ENCODE results near the gene LDLRAD3.

The LDLRAD3 gene

DNA sequence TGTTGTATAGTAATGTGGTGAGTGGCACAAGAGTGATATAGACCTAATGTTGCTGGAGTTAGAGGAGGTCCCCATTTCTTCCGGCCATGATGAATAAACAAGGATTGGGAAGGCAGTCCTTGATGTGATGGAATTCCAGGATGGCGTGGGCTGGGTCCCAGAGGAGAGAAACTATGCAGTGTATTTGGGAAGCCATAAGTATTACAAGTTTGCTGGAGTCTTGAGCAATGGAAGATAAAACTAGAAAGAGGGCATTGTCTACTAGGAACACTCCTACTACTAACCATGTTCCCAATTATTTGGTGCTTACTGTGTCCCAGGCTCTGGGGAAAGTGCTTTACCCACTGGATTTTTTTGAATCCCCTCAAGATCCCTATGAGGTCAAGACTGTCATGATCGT is 20.0 kb downstream of the LDLRAD3 start:
- DNase-seq: no peak

DNA sequence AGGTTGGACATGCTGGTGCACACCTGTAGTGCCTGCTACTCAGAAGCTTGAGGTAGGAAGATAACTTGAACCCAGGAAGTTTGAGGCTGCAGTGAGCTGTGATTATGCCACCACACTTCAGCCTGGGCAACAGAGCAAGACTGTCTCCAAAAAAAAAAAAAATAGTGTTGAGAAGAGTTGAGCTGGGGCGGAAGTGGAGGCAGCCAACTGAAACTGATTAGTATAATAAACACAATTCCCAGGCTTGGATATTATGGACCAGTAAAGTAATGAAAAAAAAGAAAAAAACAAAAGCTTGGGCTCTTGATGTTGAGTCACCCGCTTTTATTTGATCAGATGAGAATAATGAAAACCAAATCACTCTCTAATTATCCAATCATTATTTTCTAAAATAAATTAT is 21.0 kb downstream of the LDLRAD3 start:
- DNase-seq: no peak

DNA sequence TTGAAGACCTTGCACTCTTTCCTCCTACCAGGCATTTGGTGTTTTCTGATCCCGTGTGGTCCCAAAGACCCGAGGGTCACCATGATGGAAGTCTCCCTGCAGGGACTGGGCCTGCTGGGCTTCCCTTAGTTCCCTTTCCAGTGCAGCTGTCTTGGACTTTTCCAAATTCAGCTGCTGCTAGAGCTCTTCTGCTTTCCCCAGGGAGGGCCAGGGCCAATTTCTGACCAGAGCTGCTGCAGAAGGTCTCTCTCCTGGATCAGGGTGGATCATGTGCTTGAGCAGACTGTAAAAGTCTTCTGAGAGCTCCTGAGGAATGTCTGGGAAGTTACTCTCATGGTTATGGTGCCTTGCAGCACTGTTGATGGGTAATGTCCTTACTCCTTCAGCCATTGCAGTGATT is 23.2 kb downstream of the LDLRAD3 start:
- no peak for DNase-seq

DNA sequence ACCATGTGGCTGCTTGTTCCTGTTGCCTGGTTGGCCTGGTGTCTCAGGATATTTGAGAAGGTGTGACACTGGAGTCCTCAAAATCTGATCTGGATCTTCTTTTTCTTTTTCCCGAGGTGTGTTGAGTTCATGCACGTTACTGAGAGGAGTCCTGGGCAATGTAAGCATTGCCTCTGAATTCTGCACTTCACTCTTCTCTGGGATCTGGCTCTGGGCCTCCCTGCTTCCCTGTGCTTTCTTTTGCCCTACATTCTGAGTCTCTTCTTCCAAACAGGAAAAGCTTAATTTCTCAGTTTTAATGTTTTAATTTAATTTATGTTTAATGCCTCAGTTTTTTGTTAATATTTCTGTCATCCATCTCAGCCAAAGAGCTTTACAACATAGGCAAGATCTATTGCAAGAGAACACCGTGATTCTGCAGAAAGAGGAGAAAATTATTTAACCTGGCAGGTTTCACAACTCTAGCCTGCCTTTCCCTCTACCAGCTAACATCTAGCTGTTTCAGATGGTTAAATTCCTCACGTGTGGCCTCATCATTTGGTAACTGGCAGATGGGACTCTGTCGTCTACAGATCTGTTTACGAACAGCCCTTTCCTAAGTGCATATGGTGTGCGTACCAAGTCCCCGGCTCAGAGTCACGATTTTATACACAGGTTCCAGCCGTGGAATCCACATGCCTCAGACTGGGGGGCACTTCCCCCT is 24.7 kb downstream of the LDLRAD3 start:
- no peak for DNase-seq

DNA sequence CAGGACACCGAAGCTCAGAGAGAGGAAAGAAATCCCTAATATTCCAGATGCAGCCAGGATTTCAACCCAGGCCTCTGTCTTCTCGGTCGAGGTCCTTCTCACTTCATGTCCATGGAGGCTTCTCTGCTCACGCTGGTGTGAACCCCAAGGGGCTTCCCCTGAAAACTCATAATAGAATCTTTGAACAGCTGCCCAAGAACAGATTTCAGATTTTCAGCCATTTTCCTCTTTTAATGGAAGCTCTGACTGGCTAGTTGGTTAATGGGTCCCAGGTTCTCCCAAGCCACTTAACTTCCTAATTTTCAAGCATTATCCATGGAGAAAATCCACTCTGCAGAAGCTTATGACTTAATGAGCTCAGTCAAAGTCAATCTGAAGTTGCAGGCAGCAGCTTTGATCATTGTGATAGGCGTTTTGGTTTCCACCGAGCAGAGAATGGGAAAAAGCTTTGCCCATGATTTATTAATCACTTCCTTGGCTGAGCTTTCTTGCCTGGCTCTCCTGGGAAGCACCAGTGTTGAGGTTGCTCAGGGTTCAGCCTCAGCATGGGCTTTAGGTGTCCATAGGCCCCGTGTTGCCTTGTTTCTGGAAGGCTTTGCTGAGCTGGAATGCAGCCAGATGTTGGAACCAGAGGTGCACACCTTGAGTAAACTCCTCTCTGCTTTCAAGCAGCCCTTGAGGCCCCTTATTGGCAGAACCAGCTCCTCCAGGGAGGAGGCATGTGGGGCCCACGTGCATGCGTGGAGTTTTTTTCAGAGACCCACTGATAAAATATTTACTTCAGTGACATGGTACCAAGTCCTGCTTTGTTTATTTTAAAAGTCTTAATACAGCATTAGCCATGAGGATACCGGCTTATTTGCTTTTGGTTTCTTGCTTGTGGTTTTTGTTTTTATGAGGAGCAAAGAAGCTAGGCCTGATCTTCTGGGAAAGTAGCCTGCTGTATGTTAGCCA is 25.5 kb downstream of the LDLRAD3 start:
- DNase-seq: no peak

DNA sequence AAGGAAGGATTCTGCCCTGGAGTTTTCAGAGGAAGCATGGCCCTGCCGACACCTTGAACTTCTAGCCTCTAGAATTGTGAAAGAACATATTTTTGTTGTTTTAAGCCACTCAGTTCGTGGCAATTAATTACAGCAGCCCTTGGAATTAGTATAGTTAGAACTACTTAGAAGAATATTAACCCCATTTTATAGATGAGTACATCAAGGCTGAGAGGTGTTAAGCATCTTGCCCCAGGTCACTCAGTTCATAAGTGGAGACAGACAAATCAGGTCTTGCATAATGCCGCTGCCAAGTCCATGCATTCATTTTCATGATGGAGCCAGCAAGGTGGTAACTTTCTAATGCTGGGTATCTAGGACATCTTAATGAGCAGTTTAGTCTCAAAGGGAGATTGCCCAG is 26.6 kb downstream of the LDLRAD3 start:
- no peak for DNase-seq

DNA sequence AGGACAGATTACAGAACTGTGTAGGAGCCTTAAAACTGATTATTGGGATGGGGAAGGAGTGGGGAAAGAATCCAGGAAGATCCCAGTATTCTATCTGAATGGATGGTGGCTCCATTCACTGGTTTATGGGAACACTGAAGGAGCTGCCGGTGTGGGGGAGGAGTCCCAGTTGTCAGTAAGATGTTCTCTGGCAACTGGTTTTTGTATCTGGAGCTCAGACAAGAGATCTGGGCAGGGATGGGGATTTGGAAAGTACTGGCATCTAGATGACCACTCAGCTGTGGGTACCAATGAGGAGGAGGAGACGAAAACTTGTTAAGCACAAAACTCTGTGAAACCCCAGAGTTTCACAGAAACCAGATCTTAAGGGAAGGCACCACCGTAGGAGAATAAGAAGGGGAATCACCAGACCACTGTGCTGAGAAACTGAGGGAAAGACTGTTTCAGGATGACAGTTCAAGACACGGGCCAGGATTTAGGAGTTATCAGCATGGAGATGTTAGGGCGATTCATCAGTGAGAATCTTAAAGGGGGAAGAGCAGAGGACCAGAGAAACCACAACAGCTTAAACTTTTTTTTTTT is 28.1 kb downstream of the LDLRAD3 start:
- peak; percentile 37 for DNase-seq

DNA sequence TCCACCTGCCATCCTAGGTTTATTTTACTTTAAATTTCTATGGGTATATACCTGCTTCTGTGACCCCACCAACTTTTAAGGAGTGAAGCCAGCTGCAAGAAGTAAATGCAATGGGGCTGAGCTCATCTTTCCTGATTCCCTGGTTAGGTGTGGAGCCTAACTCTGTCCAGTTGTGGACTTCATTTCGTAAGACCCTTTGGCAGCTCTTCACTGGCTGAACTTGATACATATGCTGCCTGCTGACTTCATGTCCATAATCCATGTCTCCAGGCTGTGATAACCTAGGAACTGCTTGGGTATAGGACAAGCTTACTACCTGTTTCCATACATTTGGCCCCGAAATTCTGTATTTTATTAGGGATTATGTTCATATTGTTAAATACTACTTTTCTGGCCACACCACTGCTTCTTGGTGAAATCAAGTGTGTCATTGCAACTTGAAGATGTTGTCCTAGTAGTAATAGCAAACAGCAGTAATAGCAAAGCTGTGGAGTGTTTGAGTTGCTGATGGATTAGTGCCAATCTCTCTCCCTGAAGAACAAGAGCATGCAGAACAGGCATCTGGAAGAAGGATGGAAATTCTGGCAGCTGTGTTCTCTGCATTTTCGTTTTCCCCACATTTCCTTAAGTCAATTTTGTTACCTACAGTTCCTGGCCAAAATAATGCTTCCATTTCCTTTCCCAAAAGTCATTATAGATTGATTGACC is 31.2 kb downstream of the LDLRAD3 start:
- DNase-seq: no peak

DNA sequence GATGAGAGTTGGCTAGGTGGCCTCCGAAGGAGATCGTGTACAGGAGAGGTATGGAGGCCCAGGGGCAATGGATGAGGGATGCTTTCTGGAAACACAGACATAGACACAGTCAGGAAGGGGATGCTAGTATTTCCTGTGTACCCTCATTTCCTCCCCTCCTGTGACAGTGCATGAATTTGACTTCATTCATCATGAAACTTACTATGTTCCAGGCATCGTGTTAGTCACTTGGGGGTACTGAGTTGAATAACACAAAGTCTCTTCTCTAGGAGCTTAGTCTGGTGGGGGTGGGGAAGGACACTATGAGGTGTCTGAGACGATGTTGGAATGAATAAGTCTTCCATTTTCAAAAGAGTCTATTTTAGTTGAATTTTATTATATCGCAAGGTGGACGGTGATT is 32.6 kb downstream of the LDLRAD3 start:
- no peak for DNase-seq

DNA sequence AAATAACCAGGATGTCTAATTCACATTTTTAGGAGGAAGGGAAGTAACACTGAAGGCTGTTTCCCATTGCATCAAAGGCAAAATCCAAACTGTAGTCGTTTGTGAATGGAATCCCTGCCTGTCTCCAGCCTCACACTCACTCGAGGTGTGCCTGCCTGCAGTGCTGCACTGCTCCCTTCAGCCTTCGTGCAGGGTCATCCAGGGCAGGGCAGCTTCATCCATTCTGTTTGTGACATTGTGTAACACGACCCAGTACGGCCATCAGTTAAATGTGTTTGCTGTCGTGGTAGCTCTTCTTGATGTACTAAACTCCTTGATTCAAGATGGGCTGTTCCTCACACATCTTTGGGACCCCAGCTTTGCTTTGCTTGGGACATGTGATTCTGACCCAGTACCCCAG is 34.3 kb downstream of the LDLRAD3 start:
- DNase-seq: no peak

DNA sequence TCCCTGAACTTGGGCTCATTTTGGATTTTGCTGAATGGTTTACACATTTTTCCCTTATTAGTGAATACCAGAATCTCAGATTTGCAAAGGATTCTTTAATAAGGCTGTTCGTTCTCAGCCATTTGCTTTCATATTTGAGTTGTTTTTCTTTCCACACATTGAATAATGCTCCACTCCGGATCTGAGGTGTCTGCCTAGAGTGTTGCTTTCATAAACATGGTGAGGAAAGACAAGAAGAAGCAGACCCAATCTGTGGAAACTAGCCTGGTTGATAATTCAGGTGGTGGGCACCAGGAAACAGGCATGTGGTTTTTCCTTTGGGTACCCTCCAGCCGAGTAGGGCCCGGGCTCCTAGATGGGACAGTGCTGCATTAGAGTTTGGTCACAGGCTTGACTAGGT is 35.0 kb downstream of the LDLRAD3 start:
- DNase-seq: no peak

DNA sequence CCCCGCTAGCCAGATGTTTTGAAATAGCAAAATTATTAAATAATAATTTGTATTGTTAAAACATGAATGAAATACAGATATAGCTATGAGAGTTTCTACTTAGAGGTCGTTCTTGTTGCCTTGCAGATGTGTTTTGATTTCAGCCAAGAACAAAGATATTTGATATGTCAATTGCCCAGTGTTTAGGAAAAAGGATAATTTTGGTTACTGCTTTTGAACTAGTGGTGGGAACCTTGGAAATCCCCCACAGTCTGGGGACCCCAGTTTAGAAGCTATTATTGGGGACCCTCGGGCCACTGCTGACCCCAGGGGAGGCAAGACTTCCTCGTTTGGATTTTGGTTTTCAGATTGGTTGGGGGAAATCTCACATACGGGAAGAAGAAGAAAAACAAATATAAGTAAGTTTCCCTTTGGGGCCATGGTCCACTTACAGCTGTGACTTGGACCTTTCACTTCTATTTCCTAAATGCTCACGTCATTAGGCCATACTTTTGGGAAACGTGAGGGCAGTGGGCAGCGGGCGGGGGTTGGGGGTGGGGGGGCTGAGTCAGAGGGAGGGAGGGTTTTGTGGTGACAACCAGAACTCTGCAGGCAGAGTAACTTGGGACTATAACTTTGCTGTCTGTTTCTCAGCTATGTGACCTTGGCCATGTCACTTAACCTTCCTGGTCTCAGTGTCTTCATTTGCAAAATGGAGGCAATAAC is 37.0 kb downstream of the LDLRAD3 start:
- DNase-seq: peak; percentile 93

DNA sequence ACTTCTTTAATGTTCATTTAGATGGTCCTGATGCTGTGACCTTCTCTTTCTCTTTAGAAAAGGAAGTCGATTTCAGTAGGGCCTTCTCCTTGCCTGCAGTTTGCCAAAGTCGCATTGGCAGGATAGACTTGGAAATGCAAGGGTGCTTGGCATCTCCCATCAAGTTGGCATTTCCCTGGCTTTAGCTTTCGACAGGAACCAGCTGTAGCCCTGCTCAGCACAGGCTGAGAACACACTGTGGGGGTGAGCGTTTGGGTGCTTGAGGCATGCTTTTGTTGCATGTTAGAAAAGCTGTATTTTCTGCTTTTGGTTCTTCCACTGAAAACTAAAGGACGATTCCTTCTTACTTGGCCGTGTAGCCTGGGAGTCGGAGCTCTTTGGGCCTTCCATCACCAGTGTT is 37.7 kb downstream of the LDLRAD3 start:
- DNase-seq: no peak

DNA sequence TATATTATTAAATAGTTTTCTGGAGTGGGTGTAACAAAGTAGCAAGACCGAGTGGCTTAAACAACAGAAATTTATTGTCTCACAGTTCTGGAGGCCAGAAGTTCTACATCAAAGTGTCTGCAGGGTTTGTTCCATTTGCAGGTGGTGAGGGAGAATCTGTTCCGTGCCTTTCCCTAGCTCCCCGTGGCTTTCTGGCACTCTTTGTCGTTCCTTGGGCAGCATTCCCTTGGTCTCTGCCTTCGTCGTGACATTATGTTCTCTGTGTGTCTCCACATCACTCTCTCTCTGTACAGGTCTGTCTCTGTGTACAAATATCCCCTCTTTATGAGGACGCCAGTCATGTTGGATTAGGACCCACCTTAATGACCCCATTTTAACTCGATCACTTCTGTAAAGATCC is 38.2 kb downstream of the LDLRAD3 start:
- DNase-seq: no peak

DNA sequence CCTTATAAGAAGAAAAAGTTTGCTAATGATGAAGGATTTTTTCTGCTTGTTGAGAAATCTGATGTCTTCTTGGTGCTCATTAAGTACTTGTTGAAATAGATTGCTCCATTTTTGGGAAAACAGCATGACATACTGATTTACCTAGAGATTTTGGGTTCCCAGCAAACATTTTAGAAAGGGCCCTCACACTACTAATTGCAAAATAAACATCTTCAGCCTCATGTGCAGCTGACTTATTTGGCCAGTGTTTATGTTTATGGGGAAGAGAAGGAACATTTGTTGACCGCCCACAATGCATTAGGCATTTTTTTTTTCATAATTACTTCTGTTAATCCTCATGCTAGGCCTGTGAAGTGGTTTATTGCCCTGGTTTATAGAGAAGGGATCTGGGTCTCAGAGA is 40.1 kb downstream of the LDLRAD3 start:
- DNase-seq: peak; percentile 65

DNA sequence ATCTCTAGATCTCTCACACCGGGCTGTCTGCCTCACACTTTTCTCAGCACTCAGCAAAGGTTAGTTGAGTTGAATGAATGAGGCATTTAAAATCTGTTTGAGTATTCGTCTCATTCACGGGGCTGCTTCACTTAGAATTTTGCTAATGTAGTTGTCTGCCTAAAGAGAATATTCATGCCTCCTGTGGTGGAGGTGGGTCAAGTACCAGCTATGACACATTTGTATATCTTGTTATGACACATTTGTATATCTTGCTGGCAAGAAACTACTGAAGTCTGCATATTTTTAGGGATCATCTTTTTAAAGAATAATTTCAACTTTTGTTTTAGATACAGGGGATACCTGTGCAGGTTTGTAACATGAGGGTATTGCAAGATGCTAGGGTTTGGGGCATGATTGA is 43.1 kb downstream of the LDLRAD3 start:
- no peak for DNase-seq

DNA sequence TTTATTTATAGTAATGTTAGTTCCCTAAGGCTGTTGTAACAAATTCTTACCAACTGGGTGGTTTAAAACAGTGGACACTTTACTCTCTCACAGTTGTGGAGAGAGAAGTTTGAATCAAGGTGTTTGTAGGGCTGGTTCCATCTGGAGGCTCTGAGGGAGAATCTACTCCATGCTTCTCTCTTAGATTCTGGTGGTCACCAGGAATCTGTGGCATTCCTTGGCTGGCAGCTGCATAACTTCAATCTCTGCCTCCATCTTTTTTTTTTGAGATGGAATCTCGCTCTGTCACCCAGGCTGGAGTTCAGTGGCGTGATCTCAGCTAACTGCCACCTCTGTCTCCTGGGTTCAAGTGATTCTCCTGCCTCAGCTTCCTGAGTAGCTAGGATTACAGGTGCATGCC is 46.3 kb downstream of the LDLRAD3 start:
- DNase-seq: no peak

DNA sequence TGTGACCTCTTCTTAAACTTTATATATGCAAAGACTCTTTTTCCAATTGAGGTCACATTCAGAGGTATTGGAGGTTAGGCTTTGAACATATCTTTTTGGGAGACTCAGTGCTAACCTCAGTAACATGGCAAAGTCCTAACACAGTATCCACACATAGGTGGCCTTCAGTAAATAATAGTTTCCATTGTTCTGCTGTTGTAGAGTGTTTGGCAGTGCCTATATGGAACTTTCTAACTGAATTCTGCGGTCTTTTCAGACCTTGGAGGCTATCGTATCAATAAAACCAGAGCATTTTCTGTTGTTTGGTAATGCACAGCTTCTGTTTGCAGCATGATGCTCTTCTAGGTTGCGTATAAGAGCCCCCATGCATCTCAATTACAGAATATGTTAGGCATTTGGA is 47.0 kb downstream of the LDLRAD3 start:
- no peak for DNase-seq

DNA sequence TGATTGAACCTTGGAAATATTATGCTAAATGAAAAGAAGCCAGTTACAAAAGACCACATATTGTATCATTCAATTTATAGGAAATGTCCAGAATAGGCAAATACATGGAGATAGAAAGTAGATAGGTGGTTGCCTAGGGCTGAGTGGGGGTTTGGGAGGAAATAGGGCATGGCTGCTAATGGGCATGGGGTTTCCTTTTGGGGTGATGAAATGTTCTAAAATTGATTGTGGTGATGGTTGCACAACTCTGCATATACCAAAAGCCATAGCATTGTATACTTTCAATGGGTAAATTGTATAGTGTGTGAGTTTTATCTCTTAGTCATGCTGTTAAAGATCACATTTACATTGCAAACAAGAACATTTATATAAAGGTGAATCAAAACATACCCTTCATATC is 48.7 kb downstream of the LDLRAD3 start:
- peak; percentile 49 for DNase-seq

DNA sequence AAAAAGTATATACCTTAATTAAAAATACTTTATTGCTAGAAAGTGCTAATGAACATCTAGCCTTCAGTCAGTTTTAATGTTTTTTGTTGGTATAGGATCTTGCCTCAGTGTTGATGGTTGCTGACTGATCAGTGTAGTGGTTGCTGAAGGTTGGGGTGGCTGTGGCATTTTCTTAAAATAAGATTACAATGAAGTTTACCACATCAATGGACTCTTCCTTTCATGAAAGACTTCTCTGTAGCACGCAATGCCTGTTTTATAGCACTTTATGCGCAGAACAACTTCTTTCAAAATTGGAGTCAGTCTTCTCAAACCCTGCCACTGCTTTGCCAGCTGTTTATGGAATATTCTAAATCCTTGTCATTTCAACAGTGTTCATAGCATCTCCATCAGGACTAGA is 50.6 kb downstream of the LDLRAD3 start:
- no peak for DNase-seq

DNA sequence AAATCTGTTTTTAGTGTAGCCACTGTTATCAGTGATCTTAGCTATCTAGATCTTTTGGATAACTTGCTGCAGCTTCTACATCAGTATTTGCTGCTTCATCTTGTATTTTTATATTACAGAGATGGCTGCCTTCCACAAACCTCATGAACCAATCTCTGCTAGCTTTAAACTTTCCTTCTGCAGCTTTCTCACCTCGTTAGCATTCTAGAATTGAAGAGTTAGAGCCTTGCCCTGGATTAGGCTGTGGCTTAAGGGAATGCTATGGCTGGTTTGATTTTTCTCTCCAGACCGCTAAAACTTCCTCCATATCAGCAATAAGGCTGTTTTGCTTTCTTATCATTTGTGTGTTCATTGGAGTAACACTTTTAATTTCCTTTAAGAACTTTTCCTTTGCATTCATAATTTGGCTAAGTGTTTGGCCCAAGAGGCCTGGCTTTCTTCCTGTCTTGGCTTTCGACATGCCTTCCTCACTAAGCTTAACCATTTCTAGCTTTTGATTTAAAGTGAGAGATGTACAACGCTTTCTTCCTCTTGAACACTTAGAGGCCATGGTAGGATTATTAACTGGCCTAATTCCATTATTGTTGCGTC is 51.9 kb downstream of the LDLRAD3 start:
- no peak for DNase-seq

DNA sequence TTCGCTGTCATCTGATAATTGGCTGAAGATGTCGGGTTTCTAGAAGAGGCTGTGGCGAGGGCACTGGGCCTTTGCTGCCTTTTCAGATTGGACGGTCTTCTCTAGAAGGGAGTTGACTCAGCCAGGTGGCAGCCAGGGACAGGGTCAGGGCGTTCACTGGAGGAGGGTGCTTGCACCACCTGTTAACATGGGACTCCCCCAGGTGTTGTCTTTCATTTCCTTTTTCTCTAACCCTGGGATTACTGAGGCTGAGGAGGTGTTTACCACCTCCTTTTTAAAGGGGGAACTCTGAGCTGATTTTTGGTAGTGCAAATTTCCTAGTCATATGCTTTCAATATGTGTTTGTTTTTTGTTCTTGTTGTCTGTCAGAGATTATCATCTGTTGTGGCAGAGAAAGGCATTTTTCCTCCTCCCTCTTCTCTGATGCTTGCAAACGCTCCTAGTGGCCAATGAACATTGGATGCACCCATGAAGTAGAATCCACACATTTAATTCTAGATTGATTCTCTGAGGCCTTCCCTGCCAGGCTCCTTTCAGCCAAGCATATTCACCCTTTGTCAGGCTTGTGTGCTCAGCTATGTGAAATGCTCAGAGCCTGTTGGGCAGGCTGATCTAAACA is 54.1 kb downstream of the LDLRAD3 start:
- no peak for DNase-seq
